ENCODE measurements around the gene TFDP1.

Gene TFDP1

DNA sequence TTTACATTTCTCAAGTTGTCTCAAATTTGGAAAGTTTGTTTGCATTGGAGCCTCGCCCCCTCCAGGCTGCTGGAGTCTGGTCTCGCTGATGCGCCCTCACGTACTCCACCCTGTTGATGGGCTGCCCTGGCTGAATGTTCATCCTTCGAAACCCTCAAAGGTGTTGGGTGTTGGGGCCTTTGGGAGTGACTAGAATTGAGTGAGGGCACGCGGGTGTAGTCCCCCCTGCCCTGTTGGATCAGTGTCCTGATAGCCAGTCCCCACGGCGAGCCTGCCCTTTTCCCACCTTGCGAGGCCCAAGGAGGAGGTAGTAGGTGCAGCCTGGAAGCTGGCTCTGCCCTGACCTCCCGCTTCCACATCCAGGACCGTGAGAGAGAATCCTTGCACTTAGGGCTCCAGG lies 14.8 kb downstream of the TFDP1 start:
- TF ChIP-seq CTCF (conservative IDR thresholded peaks at IDR 0.05; ENCODE audit: low read depth, low read length): no peak
- Histone ChIP-seq H3K4me2 (no peak overlapping the region), H3K79me2 (ENCODE audit: insufficient read depth, low read depth) (peaks cover 59% of the 10 kb centered on the region; the same call in 1 of the 2 replicates), H4K20me1 (ENCODE audit: insufficient read depth) (no peaks in the 10 kb centered on the region), H3K27me3 (ENCODE audit: insufficient read depth, low read depth) (no peaks in the 10 kb centered on the region), H3K9ac (no peak overlapping the region), H3K36me3 (ENCODE audit: insufficient read depth) (no peaks in the 10 kb centered on the region), H2AFZ (ENCODE audit: low read depth) (no peak overlapping the region), H3K4me3 (IDR thresholded peaks at IDR 0.05; ENCODE audit: insufficient read depth, low read depth, low read length) (no peak overlapping the region), H3K4me1 (ENCODE audit: low read depth, poor library complexity, severe bottlenecking) (no peaks in the 10 kb centered on the region), H3K27ac (no peak overlapping the region)

DNA sequence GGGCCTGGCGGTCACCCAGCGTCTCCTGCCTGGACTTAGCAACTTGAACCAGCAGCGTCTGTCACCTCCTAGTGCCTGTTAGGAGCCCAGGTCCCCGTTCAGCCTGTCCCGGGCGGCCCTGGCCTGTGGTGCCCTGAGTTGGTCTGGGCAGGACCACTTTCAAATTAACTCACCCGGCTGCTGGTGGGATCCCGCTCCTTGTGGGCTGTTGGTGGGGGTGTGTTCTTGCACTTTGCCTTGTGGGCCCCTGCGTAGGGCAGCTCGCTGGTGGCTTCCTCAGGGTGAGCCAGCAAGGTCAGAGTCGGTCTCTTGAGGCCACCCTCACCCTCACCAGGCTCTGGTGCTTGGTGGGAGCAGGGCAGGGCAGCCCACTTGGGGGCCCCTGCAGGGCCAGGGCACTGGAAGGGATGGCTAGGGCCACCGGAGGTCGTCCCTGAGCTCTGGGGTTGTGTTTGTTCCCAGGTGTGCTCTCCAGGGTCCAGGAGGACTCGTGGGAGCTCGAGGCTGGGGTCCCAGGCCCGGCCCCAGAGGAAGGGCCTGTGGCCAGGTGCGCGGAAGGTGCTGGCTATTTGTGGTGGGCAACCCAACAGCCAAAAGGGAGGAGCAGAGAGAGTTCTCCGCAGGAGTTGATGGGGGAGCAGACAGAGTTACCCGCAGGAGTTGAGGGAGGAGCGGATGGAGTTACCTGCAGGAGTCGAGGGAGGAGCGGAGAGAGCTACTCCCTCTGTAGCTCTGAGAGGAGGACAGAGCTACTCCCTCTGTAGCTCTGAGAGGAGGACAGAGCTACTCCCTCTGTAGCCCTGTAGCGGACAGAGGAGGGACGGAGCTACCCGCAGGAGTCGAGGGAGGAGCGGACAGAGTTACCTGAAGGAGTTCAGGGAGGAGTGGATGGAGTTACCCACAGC lies 16.9 kb downstream of the TFDP1 start:
- TF ChIP-seq CTCF (conservative IDR thresholded peaks at IDR 0.05; ENCODE audit: low read depth, low read length): no peak
- Histone ChIP-seq H4K20me1 (ENCODE audit: insufficient read depth) (no peaks in the 10 kb centered on the region), H3K4me2 (no peak overlapping the region), H3K36me3 (ENCODE audit: insufficient read depth) (no peaks in the 10 kb centered on the region), H3K79me2 (ENCODE audit: insufficient read depth, low read depth) (peaks cover 50% of the 10 kb centered on the region; the same call in 1 of the 2 replicates), H3K27me3 (ENCODE audit: insufficient read depth, low read depth) (no peaks in the 10 kb centered on the region), H2AFZ (ENCODE audit: low read depth) (no peak overlapping the region), H3K4me1 (ENCODE audit: low read depth, poor library complexity, severe bottlenecking) (no peaks in the 10 kb centered on the region), H3K27ac (no peak overlapping the region), H3K4me3 (IDR thresholded peaks at IDR 0.05; ENCODE audit: insufficient read depth, low read depth, low read length) (no peak overlapping the region), H3K9ac (no peak overlapping the region)

DNA sequence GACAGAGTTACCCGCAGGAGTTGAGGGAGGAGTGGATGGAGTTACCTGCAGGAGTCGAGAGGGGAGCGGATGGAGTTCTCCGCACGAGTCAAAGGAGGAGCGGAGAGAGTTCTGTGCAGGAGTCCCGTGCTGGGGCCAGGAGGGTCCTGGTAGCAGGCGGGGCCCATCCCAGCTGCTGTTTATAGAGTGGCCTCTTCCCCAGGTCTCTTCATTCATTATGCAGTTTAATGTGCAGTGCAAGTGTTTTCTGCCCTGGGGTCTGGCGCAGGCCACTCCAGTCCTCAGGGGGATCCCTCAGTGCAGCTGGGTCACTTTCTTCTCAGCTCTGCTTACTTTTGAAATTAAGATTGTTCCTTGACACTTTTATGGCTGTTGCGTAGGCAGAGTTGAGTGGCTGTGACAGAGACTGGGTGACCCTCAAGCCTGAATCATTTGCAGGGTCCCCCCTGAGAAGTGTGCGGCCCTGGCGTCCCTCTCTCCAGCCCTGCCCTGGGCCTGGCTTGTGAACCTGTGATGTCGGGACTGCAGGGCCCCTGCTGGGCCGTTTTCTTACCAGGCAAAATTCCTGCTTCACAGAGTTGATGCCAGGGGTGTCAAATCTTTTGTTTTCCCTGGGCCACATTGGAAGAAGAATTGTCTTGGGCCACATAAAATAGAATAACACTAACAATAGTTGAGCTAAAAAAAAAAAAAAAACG lies 17.9 kb downstream of the TFDP1 start:
- H3K36me3 ChIP-seq (ENCODE audit: insufficient read depth): no peaks in the 10 kb centered on the region
- H3K79me2 ChIP-seq (ENCODE audit: insufficient read depth, low read depth): peaks cover 48% of the 10 kb centered on the region; the same call in 1 of the 2 replicates
- no peaks in the 10 kb centered on the region for H3K27me3 ChIP-seq (ENCODE audit: insufficient read depth, low read depth)
- no peak overlapping the region for H3K4me2 ChIP-seq
- no peak overlapping the region for H3K27ac ChIP-seq
- no peak overlapping the region for H2AFZ ChIP-seq (ENCODE audit: low read depth)
- no peak overlapping the region for H3K9ac ChIP-seq
- no peaks in the 10 kb centered on the region for H3K4me1 ChIP-seq (ENCODE audit: low read depth, poor library complexity, severe bottlenecking)
- no peaks in the 10 kb centered on the region for H4K20me1 ChIP-seq (ENCODE audit: insufficient read depth)
- TF ChIP-seq CTCF (conservative IDR thresholded peaks at IDR 0.05; ENCODE audit: low read depth, low read length): no peak
- no peak overlapping the region for H3K4me3 ChIP-seq (IDR thresholded peaks at IDR 0.05; ENCODE audit: insufficient read depth, low read depth, low read length)

DNA sequence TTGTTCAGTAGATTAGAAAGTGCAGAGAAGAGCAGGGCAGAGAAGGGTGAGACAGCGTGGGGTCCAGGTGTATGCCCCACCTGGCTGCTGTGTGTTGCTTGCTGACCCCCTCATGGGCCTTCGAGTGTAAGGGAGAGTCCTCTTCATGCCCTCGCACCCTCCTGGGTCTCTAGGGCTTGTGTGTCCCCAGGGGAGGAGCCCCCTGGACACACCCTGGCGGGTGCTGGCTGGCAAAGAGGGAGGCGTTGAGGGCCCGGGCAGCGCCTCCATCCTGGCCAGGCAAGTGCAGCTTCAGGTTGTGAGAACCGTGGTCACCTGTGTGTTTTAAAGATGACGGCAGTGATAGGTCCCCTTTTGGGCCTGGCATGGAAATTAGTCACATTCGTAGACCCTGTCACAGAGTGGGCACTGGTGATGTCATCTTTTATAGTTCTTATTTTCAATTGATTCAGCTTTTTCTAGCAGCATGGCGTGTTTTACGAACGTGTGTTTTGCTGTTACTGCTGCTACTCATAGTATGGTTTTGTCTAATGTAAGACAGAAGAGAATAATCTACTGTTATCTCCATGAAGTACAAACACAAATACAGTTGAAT lies 18.7 kb downstream of the TFDP1 start:
- no peak overlapping the region for H3K4me2 ChIP-seq
- H3K9ac ChIP-seq: no peak overlapping the region
- no peaks in the 10 kb centered on the region for H3K27me3 ChIP-seq (ENCODE audit: insufficient read depth, low read depth)
- H3K27ac ChIP-seq: no peak overlapping the region
- no peak for TF ChIP-seq CTCF (conservative IDR thresholded peaks at IDR 0.05; ENCODE audit: low read depth, low read length)
- no peaks in the 10 kb centered on the region for H4K20me1 ChIP-seq (ENCODE audit: insufficient read depth)
- no peak overlapping the region for H2AFZ ChIP-seq (ENCODE audit: low read depth)
- no peaks in the 10 kb centered on the region for H3K36me3 ChIP-seq (ENCODE audit: insufficient read depth)
- H3K79me2 ChIP-seq (ENCODE audit: insufficient read depth, low read depth): peaks cover 48% of the 10 kb centered on the region; the same call in 1 of the 2 replicates
- no peak overlapping the region for H3K4me3 ChIP-seq (IDR thresholded peaks at IDR 0.05; ENCODE audit: insufficient read depth, low read depth, low read length)
- no peaks in the 10 kb centered on the region for H3K4me1 ChIP-seq (ENCODE audit: low read depth, poor library complexity, severe bottlenecking)

Data from KMS-11 (cell line).